Measurements from ENCODE around the gene SLC4A2.

The SLC4A2 gene

DNA sequence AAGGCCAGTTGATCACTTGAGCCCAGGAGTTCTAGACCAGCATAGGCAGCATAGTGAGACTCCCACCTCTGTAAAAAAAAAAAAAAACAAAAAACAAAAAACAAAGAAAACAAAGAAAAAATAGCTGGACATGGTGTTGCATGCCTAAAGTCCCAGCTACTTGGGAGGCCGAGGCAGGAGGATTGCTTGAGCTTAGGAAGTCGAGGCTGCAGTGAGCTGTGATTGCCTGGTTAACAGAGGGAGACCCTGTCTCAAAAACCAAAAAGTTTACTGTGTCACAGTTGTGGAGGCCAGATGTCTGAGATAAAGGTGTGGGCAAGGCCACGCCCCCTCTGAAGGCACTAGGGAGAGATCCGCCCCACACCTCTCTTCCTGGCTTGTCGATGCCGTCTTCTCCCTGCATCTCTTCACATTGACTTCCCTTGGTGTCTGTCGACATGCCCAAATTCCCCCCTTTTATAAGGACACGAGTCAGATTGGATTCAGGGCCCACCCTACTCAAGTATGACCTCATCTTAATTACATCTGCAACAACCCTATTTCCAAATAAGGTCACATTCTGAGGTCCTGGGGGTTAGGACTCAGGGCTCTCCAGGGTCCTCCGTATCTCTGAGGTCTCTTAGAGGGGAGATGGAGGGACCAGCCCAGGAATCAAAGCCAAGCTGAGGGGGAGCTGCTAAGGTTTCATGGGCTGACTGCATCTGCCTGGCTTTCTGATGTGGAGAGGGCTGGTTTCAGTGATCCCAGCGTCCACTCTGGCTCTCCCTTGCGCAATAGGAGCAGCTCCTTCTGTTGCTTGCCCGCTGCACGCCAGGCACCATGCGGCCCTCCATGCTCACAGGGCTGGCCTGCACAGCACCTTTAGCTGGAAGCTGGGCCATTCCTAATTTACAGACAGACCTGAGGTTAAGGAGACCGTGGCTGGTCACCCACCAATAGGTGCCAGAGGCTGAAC is 50.0 kb downstream of the SLC4A2 start:
- TF ChIP-seq, protein P1, sequence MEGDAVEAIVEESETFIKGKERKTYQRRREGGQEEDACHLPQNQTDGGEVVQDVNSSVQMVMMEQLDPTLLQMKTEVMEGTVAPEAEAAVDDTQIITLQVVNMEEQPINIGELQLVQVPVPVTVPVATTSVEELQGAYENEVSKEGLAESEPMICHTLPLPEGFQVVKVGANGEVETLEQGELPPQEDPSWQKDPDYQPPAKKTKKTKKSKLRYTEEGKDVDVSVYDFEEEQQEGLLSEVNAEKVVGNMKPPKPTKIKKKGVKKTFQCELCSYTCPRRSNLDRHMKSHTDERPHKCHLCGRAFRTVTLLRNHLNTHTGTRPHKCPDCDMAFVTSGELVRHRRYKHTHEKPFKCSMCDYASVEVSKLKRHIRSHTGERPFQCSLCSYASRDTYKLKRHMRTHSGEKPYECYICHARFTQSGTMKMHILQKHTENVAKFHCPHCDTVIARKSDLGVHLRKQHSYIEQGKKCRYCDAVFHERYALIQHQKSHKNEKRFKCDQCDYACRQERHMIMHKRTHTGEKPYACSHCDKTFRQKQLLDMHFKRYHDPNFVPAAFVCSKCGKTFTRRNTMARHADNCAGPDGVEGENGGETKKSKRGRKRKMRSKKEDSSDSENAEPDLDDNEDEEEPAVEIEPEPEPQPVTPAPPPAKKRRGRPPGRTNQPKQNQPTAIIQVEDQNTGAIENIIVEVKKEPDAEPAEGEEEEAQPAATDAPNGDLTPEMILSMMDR (IDR thresholded peaks at IDR 0.05; ENCODE audit: low read depth, low read length, missing control alignments) = no peak
- no peak overlapping the region for H3K4me3 ChIP-seq (ENCODE audit: low read depth, low read length)
- no peak for DNase-seq (ENCODE audit: low read depth)

- H3K4me3 ChIP-seq (ENCODE audit: low read depth, low read length) = no peak overlapping the region
- TF ChIP-seq, protein P1 (IDR thresholded peaks at IDR 0.05; ENCODE audit: low read depth, low read length, missing control alignments) = no peak
- DNase-seq (ENCODE audit: low read depth) = no peak
These were observed 51.0 kb downstream of the SLC4A2 start for GRCh38 chr7:151110236-151110940.

- TF ChIP-seq, protein P1 (IDR thresholded peaks at IDR 0.05; ENCODE audit: low read depth, low read length, missing control alignments) = peak; percentile 86
- DNase-seq (ENCODE audit: low read depth) = no peak
- no peak overlapping the region for H3K4me3 ChIP-seq (ENCODE audit: low read depth, low read length)
These were observed 51.7 kb downstream of the SLC4A2 start for GRCh38 chr7:151110941-151111645.

GRCh38 chr7:151113344-151114150 is 54.2 kb downstream of the SLC4A2 start:
- no peak for DNase-seq (ENCODE audit: low read depth)
- H3K4me3 ChIP-seq (ENCODE audit: low read depth, low read length) = no peak overlapping the region
- TF ChIP-seq, protein P1 (IDR thresholded peaks at IDR 0.05; ENCODE audit: low read depth, low read length, missing control alignments) = no peak

DNA sequence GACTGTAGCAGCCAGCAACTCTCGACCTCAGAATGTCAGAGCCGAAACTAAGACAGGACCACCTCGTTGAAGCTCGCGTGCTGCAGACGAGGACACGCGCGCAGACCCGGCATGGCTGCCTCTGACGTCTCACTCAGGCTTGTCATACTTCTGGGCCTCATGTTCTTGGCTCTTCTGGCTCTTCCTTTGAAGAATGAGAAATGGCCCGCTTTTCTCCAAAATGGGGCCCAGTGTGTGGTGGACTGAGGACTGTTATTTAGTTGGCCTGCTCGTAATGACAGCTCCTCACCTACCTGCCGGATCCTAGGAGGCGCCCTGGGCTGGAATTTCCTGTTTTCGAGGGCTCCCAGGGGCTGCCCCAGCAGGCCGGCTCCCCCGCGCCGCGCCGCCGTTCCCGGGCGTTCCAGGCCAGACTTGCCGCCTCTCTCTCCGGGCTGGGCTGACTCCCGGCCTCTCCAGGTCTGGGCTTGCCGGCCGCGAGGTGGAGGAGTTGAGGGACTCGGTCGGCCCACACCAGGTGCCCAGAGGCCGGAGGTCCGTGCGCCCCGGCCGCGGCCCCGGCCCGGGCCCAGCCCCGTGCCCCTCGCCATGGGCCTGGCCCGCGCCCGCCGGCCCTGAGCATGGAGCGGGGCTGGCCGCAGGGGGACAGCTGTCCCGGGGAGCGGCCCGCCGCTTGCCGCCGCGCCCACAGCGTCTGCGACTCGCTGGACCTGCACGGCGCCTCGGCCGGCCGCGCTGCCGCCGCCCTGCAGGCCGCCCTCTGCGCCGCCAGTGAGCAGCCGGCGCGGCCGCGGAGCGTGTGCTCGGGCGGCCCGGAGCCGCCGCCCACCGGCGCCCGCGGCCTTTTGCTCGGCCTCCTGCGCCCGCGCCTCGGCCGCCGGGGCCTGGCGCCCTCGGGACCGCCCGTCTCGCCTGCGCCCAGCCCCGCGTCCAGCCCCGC is 55.0 kb downstream of the SLC4A2 start:
- DNase-seq (ENCODE audit: low read depth) = no peak
- TF ChIP-seq, protein P1 (IDR thresholded peaks at IDR 0.05; ENCODE audit: low read depth, low read length, missing control alignments) = no peak
- no peak overlapping the region; the same call in 1 of the 2 replicates for H3K4me3 ChIP-seq (ENCODE audit: low read depth, low read length)

All from GM12864 (cell line).